Mesendoderm (in vitro differentiated cells): Measurements from ENCODE around the gene MYO3A.

ENCODE experiments used
- DNase-seq: peaks from one replicate; pipeline ENCODE4 v3.0.0; 2013
- H2AK5ac ChIP-seq: 2 replicates; pipeline ENCODE4 v1.6.1; 2013; ENCODE audit warnings: low read length, inconsistent platforms
- H2BK120ac ChIP-seq: 2 replicates; pipeline ENCODE4 v1.6.1; 2013; ENCODE audit warnings: low read depth, mild to moderate bottlenecking, low read length, moderate library complexity, mixed read lengths
- H2BK15ac ChIP-seq: replicated peaks from 2 replicates; pipeline ENCODE4 v1.6.1; 2013; ENCODE audit warnings: low read depth, mild to moderate bottlenecking, moderate library complexity
- H2BK5ac ChIP-seq: 2 replicates; pipeline ENCODE4 v1.6.1; 2013; ENCODE audit warnings: low read length, inconsistent platforms
- H3K18ac ChIP-seq: 2 replicates; pipeline ENCODE4 v1.6.1; 2013; ENCODE audit warnings: mild to moderate bottlenecking, low read length, mixed read lengths
- H3K23ac ChIP-seq: one replicate; pipeline ENCODE4 v1.6.1; 2013; ENCODE audit warnings: low read length
- H3K27ac ChIP-seq: 2 replicates; pipeline ENCODE4 v1.5.1; 2013; ENCODE audit warnings: low read depth, mild to moderate bottlenecking, inconsistent platforms, low read length, moderate library complexity
- H3K27me3 ChIP-seq: 2 replicates; pipeline ENCODE4 v1.6.1; 2013; ENCODE audit warnings: low read length, control low read depth, mild to moderate bottlenecking, inconsistent platforms; ENCODE audit not compliant: insufficient read depth, poor library complexity
- H3K36me3 ChIP-seq: 2 replicates; pipeline ENCODE4 v1.6.1; 2013; ENCODE audit warnings: low read length, inconsistent platforms; ENCODE audit not compliant: control insufficient read depth, insufficient read depth
- H3K4ac ChIP-seq: one replicate; pipeline ENCODE4 v1.6.1; 2013; ENCODE audit warnings: low read depth, mild to moderate bottlenecking, low read length, moderate library complexity
- H3K4me1 ChIP-seq: 2 replicates; pipeline ENCODE4 v1.6.1; 2013; ENCODE audit warnings: low read depth, low read length, inconsistent platforms; ENCODE audit not compliant: control insufficient read depth
- H3K4me2 ChIP-seq: 2 replicates; pipeline ENCODE4 v1.6.1; 2013; ENCODE audit warnings: low read length
- H3K4me3 ChIP-seq: 2 replicates; pipeline ENCODE4 v1.5.1; 2013; ENCODE audit warnings: mild to moderate bottlenecking, low read length
- H3K56ac ChIP-seq: one replicate; pipeline ENCODE4 v1.6.1; 2013; ENCODE audit warnings: low read length
- H3K79me1 ChIP-seq: 2 replicates; pipeline ENCODE4 v1.6.1; 2013; ENCODE audit warnings: low read length, inconsistent platforms
- H3K79me2 ChIP-seq: 2 replicates; pipeline ENCODE4 v1.6.1; 2013; ENCODE audit warnings: mild to moderate bottlenecking, low read length; ENCODE audit not compliant: control insufficient read depth, insufficient read depth
- H3K9ac ChIP-seq: 2 replicates; pipeline ENCODE4 v1.6.1; 2013; ENCODE audit warnings: low read length, inconsistent platforms
- H4K5ac ChIP-seq: one replicate; pipeline ENCODE4 v1.6.1; 2013; ENCODE audit warnings: low read length
- H4K8ac ChIP-seq: one replicate; pipeline ENCODE4 v1.6.1; 2013; ENCODE audit warnings: low read depth, mild to moderate bottlenecking, control low read depth, low read length, moderate library complexity
- WGBS: extraction: QIAGEN DNeasy Blood & Tissue Kit; methylation state at CpG from one replicate; pipeline ENCODE4 v1.1.7; 2013; ENCODE audit warnings: low lambda C conversion rate, missing lambda C conversion rate; ENCODE audit not compliant: insufficient coverage; ENCODE audit errors: extremely low coverage; 5-methylcytosine and 5-hydroxymethylcytosine counted together

MYO3A gene

GRCh38 chr10:26254616-26255015 is 320.6 kb downstream of the MYO3A start:
- H3K27ac ChIP-seq: no peak overlapping the region
- H3K23ac ChIP-seq: no peak overlapping the region
- WGBS: no CpG with 5 or more reads among the region's 7 CpGs
- H2AK5ac ChIP-seq: no peak overlapping the region
- H3K36me3 ChIP-seq: no peaks in the 10 kb centered on the region
- H3K79me1 ChIP-seq: no peaks in the 10 kb centered on the region
- H3K79me2 ChIP-seq: no peaks in the 10 kb centered on the region
- no peak overlapping the region for H3K56ac ChIP-seq
- H2BK5ac ChIP-seq: no peak overlapping the region
- H3K4me2 ChIP-seq: no peak overlapping the region
- H3K4me3 ChIP-seq: no peak overlapping the region
- no peak overlapping the region for H2BK120ac ChIP-seq
- DNase-seq: no peak
- H3K4ac ChIP-seq: no peak overlapping the region
- H4K8ac ChIP-seq: no peak overlapping the region
- no peak overlapping the region for H3K18ac ChIP-seq
- H3K9ac ChIP-seq: no peak overlapping the region
- H3K4me1 ChIP-seq: no peaks in the 10 kb centered on the region
- no peak overlapping the region for H4K5ac ChIP-seq
- no peaks in the 10 kb centered on the region for H3K27me3 ChIP-seq
- H2BK15ac ChIP-seq: no peak overlapping the region

GRCh38 chr10:26259341-26259740 is 325.3 kb downstream of the MYO3A start:
- no CpG with 5 or more reads among the region's 1 CpG for WGBS
- no peak for DNase-seq
- Histone ChIP-seq H2BK120ac (no peak overlapping the region), H2BK5ac (no peak overlapping the region), H3K79me1 (no peaks in the 10 kb centered on the region), H2BK15ac (no peak overlapping the region), H3K56ac (no peak overlapping the region), H3K4me3 (no peak overlapping the region), H3K9ac (no peak overlapping the region), H3K4me2 (no peak overlapping the region), H3K23ac (no peak overlapping the region), H4K8ac (no peak overlapping the region), H3K4ac (no peak overlapping the region), H2AK5ac (no peak overlapping the region), H3K79me2 (no peaks in the 10 kb centered on the region), H3K27ac (no peak overlapping the region), H3K36me3 (no peaks in the 10 kb centered on the region), H4K5ac (no peak overlapping the region), H3K4me1 (no peaks in the 10 kb centered on the region), H3K27me3 (no peaks in the 10 kb centered on the region), H3K18ac (no peak overlapping the region)
